RWPE2 (cell line): ENCODE data around the gene GNB1L.

Experiments used
- ATAC-seq: fragments of 200-7000 bp; cut with Tn5 transposase; 3 replicates; pipeline ENCODE4 v1.9.1; 2021; ENCODE audit warnings: low read depth
- DNase-seq: peaks from one replicate; pipeline ENCODE4 v3.0.0-alpha.2; 2020; ENCODE audit warnings: low spot score
- H3K27ac ChIP-seq: fragments of 450-650 bp; 2 replicates; pipeline ENCODE4 v1.5.1; 2017; ENCODE audit warnings: mild to moderate bottlenecking; ENCODE audit not compliant: poor library complexity, severe bottlenecking
- H3K27me3 ChIP-seq: fragments of 250-450 bp; sonication (Bioruptor Pico); 2 replicates; pipeline ENCODE4 v1.5.1; 2021; ENCODE audit warnings: mild to moderate bottlenecking, moderate library complexity; ENCODE audit not compliant: insufficient read depth, poor library complexity, severe bottlenecking
- H3K36me3 ChIP-seq: fragments of 250-450 bp; sonication (Bioruptor Pico); 2 replicates; pipeline ENCODE4 v1.5.1; 2020; ENCODE audit warnings: low read depth, mild to moderate bottlenecking, moderate library complexity
- H3K4me1 ChIP-seq: fragments of 250-450 bp; sonication (Bioruptor Pico); 2 replicates; pipeline ENCODE4 v1.5.1; 2021; ENCODE audit warnings: mild to moderate bottlenecking, moderate library complexity; ENCODE audit not compliant: insufficient read depth, poor library complexity, severe bottlenecking
- H3K4me3 ChIP-seq: fragments of 250-450 bp; sonication (Bioruptor Pico); 2 replicates; pipeline ENCODE4 v1.5.1; 2021; ENCODE audit warnings: mild to moderate bottlenecking, moderate library complexity; ENCODE audit not compliant: severe bottlenecking
- H3K9me3 ChIP-seq: fragments of 250-450 bp; sonication (Bioruptor Pico); 2 replicates; pipeline ENCODE4 v1.5.1; 2021; ENCODE audit warnings: mild to moderate bottlenecking, moderate library complexity; ENCODE audit not compliant: severe bottlenecking
- TF ChIP-seq, protein P1 (sequence below): fragments of 450-650 bp; IDR thresholded peaks from one replicate; pipeline ENCODE4 v1.5.1; 2017; ENCODE audit warnings: mild to moderate bottlenecking, moderate library complexity; ENCODE audit not compliant: poor library complexity, severe bottlenecking

Gene GNB1L

DNA sequence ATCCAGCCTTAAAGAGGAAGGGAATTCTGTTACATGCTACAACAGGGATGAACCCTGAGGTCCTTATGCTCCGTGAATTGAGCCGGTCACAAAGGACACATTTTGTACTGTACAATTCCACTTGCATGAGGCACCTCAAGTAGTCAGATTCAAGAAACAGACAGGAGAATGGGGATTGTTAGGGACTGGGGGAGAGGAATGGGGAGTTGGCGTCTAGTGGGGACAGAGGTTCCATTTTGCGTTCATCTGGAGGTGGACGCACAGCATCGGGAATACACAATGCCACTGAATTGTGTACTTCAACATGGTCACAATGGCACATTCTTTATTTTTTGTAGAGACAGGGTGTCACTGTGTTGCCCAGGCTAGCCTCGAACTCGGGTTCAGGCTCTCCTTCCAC, 80.0 kb downstream of the GNB1L start:
- no peak for DNase-seq
- ATAC-seq, result no peak
- H3K27ac ChIP-seq, result no peak overlapping the region
- no peaks in the 10 kb centered on the region for H3K4me1 ChIP-seq
- peaks cover 2% of the 10 kb centered on the region for H3K9me3 ChIP-seq
- no peak overlapping the region for H3K4me3 ChIP-seq
- TF ChIP-seq, protein P1, sequence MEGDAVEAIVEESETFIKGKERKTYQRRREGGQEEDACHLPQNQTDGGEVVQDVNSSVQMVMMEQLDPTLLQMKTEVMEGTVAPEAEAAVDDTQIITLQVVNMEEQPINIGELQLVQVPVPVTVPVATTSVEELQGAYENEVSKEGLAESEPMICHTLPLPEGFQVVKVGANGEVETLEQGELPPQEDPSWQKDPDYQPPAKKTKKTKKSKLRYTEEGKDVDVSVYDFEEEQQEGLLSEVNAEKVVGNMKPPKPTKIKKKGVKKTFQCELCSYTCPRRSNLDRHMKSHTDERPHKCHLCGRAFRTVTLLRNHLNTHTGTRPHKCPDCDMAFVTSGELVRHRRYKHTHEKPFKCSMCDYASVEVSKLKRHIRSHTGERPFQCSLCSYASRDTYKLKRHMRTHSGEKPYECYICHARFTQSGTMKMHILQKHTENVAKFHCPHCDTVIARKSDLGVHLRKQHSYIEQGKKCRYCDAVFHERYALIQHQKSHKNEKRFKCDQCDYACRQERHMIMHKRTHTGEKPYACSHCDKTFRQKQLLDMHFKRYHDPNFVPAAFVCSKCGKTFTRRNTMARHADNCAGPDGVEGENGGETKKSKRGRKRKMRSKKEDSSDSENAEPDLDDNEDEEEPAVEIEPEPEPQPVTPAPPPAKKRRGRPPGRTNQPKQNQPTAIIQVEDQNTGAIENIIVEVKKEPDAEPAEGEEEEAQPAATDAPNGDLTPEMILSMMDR, result no peak
- H3K27me3 ChIP-seq, result no peaks in the 10 kb centered on the region
- H3K36me3 ChIP-seq, result no peaks in the 10 kb centered on the region

DNA sequence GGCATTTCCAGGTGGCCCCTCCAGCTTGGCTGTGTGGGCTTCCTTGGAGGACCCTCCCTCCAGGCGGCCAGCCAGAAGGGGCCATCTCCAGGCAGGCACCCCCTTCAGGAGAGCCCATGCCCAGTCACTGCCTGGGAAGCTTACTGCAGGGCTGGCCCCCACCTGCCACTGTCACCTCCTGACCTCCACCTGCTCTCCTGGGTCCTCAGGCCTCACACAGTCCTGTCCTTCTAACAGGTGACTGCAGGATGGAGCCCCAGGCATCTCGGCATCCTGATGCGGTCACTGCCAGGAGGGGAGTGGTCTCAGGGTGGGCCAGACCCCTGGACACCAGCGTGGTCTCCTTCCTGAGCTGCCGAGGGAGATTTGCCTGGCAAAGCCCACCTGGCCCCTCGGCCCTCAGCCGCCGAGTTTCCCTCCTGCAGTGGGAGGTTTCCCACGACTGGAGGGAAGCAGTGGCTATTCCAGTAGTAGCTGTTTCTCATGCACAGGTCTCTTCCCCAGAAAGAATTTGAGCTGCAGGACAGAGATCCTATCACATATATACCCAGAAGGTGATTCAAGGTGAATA, 81.1 kb downstream of the GNB1L start:
- Histone ChIP-seq H3K4me3 (no peak overlapping the region), H3K36me3 (no peaks in the 10 kb centered on the region), H3K4me1 (no peaks in the 10 kb centered on the region), H3K27ac (no peak overlapping the region), H3K9me3 (peaks cover 2% of the 10 kb centered on the region), H3K27me3 (no peaks in the 10 kb centered on the region)
- ATAC-seq, result no peak
- TF ChIP-seq, protein P1, result no peak
- DNase-seq, result peak; percentile 30

DNA sequence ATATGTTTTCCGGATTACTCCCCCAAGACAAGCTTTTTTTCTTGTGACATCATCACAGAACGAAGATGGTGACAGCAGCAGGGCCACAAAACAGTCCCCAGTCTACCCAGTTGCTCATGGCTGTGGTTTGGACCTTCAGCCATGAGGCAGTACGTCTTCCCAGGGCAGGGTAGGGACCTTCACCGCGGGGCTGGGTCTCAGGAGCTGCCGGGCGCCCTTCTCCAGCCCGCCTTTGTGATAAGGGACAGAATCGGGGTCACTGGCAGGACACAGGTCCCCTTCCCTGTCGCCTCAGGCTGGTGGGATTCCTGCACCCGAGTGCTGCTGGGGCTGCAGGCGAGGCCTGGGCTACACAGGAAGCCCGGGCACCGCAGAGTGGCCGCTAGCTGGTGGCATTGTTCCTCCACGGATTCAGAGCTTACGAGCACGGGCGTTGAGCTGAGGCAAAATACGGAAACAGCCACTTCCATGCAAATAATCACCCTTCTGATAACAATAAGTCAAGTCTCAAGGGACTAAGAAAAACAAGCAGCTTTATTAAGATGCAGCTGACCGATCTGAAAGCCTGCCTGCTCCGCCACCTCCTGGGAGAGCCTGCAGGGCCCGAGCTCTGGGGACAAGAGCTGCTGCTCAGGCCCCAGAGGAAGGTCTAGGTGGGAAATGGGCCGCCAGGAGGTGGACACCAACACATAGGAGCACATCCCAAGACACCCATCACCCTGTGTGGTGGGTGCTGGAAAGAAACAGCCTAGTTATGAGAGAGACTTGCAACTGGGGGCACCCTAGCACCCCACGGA, 81.8 kb downstream of the GNB1L start:
- DNase-seq, result peak; percentile 37
- peaks cover under 1% of the 10 kb centered on the region for H3K9me3 ChIP-seq
- no peaks in the 10 kb centered on the region for H3K27me3 ChIP-seq
- H3K36me3 ChIP-seq, result no peaks in the 10 kb centered on the region
- H3K4me1 ChIP-seq, result no peaks in the 10 kb centered on the region
- H3K4me3 ChIP-seq, result no peak overlapping the region
- ATAC-seq, result no peak
- TF ChIP-seq, protein P1, result no peak
- no peak overlapping the region for H3K27ac ChIP-seq

DNA sequence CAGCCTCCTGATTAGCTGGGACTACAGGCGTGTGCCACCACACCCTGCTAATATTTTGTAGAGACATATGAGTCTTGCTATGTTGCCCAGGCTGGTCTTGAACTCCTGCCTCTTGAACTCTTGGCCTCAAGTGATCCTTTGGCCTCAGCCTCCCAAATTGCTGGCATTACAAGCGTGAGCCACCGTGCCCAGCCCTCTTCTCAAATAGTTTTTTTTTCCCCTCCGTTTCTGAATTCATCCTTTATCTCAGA, 82.3 kb downstream of the GNB1L start:
- H3K27me3 ChIP-seq, result peaks cover 4% of the 10 kb centered on the region
- ATAC-seq (no peak), DNase-seq (no peak)
- H3K9me3 ChIP-seq, result no peaks in the 10 kb centered on the region
- no peaks in the 10 kb centered on the region for H3K36me3 ChIP-seq
- H3K4me1 ChIP-seq, result no peaks in the 10 kb centered on the region
- TF ChIP-seq, protein P1, result no peak
- H3K4me3 ChIP-seq, result no peak overlapping the region
- H3K27ac ChIP-seq, result no peak overlapping the region
